Stimulated activated CD8-positive, alpha-beta memory T cell treated with anti-CD3 and anti-CD28 coated beads, Interleukin-12 subunit alpha, Interleukin-12 subunit beta, amount 100 ng/mL, for 24 hours (primary cell): ENCODE results near the gene SHROOM4.

ENCODE experiments used
- DNase-seq: peaks from one replicate; pipeline ENCODE4 v3.0.0-alpha.2; 2020; ENCODE audit errors: extremely low read depth

SHROOM4 gene, protein sequence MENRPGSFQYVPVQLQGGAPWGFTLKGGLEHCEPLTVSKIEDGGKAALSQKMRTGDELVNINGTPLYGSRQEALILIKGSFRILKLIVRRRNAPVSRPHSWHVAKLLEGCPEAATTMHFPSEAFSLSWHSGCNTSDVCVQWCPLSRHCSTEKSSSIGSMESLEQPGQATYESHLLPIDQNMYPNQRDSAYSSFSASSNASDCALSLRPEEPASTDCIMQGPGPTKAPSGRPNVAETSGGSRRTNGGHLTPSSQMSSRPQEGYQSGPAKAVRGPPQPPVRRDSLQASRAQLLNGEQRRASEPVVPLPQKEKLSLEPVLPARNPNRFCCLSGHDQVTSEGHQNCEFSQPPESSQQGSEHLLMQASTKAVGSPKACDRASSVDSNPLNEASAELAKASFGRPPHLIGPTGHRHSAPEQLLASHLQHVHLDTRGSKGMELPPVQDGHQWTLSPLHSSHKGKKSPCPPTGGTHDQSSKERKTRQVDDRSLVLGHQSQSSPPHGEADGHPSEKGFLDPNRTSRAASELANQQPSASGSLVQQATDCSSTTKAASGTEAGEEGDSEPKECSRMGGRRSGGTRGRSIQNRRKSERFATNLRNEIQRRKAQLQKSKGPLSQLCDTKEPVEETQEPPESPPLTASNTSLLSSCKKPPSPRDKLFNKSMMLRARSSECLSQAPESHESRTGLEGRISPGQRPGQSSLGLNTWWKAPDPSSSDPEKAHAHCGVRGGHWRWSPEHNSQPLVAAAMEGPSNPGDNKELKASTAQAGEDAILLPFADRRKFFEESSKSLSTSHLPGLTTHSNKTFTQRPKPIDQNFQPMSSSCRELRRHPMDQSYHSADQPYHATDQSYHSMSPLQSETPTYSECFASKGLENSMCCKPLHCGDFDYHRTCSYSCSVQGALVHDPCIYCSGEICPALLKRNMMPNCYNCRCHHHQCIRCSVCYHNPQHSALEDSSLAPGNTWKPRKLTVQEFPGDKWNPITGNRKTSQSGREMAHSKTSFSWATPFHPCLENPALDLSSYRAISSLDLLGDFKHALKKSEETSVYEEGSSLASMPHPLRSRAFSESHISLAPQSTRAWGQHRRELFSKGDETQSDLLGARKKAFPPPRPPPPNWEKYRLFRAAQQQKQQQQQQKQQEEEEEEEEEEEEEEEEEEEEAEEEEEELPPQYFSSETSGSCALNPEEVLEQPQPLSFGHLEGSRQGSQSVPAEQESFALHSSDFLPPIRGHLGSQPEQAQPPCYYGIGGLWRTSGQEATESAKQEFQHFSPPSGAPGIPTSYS (N-terminal part only)

DNA sequence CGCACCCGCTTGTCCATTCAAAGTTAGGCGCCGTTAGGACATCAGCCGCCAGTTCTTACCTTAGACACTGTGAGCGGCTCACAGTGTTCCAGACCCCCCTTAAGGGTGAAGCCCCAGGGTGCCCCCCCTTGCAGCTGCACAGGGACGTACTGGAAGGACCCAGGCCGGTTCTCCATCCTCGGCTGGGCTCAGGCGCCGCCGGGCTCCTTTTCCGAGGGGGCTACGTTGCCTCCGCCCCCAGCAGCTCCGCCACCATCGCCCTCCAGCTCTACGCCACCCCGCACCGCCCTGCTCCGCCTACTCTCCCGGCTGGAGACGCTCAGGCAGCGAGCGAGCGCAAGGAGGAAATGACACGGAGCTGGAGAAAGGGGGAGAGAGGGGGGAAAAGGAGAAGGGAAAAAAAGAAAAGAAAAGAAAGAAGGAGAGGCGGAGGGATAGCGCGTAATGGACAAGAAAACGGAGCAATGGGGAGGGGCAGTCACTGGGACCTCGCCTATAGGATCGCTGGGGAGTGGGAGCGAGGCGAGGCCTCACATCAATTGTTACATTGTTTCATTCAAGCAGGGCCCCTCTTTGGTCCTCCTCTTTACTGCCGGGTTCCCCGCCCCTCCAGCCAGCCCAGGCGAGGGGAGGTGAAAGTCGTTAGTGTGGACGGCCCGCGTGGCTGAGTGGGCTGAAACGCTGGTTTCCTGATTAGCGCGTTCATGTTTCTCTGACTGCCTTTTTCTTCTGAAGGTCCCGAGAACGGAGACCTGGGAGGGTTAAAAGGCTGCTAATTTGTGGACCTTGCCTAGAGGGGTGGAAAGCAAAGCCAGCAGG, at the start of gene SHROOM4:
Gene SHROOM4 (minus strand): TSS at position 352 of the 819 bp plus-strand sequence. CDS start 176 bp downstream, at position 176.
- no peak for DNase-seq

DNA sequence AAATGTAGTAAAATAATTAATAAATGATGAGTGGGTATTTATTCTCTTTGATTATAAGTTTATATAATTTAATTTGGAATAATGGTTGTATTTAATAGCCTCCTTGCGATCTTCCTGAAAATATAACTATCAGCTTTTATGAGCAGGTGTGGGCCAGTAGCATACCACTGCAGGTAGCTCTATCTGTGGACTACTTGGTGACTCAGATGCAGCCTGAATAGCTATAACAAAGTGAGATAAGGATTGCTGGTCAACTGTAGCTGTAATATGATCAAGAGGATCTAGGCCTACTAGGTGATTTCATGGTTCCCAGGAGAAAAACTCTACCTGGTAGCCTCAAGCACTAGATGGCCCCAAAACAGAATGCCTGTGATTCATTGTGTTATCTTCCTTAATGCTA, 49.5 kb upstream of the SHROOM4 start:
- no peak for DNase-seq

DNA sequence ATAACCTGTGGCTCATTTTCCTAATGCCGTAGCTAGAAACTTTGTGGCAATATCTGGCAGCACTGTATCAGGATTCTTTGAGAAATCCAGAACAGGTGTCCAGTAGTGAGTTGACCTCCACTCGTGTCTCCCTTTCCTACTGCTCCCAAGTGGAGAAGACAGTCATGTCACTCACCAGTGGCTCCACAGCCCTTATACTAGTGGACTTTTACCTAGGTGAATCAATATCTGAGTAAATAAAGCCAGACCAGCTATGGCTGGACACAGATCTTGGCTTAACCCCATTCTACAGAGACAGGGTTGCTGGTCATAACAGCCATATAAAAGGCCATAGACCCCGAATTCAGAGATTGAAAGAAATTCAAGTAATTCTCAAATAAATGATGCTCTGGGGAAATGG, 46.5 kb upstream of the SHROOM4 start:
- no peak for DNase-seq

DNA sequence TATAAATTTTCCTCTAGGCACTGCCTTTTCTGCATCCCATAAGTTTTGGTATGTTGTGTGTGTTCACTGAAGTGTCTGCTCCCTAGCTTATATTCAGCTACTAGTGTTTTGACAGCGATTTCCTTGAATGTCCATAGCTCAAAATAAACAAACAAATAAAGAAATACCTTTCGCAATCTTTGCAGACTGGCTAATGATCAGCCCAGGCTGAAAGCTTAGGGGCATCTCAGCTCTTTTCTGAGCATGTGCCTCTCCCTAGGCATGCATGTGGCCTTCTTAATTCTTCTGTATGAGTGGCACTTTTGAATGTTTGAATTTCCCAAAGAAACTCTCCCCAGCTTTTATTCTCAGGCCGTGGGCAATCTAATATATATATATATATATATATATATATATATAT, 44.6 kb upstream of the SHROOM4 start:
- no peak for DNase-seq

DNA sequence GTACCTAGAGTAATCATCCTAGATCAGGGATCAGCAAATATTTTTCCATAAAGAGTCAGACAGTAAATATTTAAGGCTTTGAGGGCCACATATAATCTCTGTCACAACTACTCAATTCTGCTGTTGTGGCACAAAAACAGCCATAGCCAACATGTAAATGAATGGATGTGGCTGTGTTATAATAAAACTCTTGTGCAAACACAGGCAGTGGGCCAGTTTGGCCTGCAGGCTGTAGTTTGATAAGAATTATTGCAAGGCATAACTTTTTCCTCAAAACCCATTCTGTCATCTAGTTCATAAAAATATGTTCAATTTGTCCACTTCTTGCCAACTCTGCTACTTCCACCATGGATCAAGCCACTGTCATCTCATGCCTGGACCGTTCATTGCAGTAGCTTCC, 39.4 kb upstream of the SHROOM4 start:
- DNase-seq = no peak

DNA sequence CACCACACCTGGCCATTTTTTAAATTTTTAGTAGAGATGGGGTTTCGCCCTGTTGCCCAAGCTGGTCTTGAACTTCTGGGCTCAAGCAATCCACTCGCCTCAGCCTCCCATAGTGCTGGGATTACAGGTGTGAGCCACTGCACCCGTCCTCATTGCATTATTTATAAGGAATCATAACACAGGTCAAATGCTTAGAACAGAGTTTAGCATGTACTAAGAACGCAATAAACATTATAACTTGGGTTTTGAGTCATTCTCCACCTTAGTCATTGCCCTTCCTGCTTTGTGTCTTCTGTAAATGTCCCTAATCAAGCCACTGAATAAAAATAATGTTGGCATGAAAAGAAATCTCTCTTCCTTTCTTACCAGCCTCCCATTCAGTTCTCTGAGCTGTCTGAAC, 38.5 kb upstream of the SHROOM4 start:
- DNase-seq = no peak

DNA sequence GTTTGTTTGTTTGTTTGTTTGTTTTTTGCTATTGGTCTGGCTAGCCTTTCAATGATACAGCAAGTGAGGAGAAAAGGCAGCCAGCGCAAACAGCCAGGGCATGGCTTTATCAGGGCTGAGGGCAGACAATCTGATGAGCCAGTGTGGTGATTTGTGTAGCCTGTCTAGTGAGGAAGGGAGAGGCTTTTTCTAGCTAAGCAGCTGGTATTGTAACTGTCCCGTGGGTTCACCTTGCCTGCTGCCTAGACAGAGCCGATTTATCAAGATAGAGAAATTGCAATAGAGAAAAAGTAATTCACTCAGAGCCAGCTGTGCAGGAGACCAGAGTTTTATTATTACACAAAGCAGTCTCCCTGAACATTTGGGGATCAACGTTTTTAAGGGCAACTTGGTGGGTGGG, 28.2 kb upstream of the SHROOM4 start:
- no peak for DNase-seq

DNA sequence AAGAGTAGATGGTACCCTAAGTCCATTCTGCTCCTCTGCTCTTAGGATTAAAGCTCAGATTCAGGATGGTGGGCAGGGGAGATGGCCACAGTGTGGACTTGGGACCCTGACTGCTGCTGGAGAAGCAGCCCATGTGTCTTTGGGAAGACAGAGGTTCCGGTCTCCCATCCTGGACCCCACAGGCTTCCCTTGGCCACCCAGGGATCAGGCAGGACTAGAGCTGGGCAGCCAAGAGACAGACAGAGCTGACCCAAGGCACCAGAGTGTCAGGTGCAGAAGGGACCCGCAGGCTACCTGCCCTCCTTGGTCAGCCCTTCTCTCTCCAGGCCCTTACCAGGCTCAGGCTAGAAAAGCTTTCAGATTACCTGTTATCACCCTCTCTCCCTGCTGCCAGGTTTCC, 25.7 kb upstream of the SHROOM4 start:
- DNase-seq = no peak

DNA sequence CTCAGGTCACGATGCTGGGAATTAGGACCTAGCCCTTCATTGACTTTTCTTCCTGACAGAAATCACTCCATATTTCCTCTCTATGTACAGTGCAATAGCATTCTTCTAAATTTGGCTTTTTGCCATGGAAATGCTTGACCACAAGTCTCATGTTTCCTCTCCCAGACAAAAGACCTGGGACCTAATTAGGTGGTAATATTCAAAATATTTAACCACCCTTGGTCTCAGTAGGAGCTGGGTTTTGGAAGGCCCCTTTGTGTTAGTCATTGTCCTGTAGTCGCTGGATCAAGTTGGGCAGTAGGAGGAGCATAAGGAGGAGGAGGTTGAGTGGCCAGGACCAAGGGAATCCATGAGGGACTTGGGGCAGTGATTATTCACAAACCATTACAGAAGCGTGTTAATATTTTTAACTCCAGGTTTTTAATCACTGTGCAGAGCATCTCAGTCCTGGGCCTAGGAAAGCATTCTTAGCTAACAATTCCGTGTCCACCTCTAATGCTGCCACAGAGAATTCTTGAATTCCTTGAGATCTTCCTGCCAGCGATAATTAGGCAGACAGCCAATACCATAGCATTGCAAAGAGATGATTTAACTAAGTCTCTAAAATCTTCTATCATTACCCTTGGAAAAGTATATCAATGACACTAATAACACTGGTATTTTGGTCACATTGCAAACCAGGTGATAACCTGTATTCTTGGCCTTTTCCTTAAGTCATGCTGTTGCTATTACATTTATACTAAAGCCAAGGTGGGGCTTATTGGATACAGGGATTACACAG, 25.0 kb upstream of the SHROOM4 start:
- DNase-seq = no peak

DNA sequence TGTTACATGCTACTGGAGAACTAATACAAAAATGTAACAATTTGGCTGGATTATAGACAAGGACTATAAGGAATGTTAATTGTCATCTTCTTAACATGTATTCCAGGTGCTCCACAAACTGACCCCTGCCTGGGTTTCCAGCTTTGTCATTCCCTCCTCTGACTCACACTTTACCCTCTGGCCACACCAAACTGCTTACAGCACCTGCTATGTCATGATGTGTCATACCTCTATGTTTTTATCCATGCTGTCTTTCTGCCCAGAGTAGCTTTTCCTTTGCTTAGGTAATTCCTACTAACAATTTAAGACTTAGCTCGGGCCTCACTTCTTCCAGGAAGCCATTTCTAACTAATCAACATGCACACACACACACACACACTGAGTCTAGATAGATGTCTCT, 14.0 kb upstream of the SHROOM4 start:
- no peak for DNase-seq

DNA sequence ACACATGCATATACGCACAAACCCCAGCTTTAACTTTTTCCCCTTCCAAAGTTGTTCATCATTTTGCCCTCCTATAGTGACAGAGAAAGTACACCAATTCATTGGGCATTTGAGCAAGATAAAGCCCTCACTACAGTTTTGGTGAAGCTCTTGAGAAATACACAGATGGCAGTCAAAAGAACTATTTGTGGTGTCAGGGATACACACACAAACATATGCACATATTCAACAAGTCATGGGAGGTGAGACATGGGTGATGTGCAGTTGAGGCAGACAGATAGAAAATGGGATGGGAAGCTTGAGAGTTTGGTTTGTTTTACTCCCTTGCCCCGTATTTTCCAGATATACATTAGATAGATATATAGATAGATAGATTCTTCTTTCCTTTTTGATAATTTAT, 11.8 kb upstream of the SHROOM4 start:
- no peak for DNase-seq

DNA sequence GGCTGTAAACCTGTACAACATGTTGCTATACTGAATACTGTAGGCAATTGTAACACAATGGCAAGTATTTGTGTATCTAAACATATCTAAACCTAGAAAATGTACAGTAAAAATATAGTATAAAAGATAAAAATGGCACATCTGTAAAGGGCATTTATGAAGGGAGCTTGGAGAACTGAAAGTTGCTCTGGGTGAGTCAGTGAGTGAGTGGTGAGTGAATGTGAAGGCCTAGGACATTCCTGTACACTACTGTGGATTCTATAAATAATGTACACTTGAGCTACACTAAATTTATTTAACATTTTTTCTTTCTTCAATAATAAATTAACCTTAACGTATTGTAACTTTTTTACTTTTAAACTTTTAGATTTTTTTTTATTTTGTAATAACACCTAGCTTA, 5.0 kb upstream of the SHROOM4 start:
- no peak for DNase-seq

DNA sequence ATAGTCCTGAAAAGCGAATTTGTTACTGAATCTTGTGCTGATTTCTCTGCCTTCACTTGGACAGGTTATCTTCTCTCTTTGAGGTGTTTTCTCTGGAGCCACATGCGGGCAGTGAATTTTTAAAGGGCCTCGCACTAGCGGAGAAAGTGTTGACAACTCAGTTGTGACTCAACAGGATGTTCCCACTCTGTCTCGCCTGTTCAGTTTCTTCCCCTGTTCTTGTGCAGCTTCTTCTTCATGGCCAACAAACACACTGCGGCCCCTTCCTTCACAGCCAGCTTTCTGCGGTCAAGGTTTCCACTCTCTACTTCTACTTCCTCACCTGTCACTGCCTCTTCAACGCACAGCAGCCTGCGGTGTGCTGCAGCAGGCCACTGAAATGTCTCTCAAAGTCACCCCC, 1.1 kb upstream of the SHROOM4 start:
- no peak for DNase-seq

DNA sequence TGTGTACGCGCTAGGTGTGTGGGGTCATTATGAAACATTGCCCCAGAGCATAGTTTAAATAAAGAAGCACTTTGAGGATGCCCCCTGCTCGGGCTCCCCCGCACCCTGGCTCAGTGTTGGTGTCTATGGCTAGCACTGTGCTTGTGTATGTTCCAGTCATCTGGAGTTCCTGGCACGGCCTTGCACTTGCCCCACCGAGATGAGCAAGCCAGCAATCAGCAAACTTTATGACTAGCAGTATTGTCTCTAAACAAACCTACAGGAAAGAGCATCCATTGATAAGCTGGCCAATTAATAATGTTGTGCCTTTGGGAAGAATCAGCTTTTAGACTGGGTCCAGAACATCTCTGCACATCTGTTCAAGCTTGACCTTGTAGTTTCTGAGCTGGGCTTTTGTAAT, 707 bp upstream of the SHROOM4 start:
- no peak for DNase-seq

DNA sequence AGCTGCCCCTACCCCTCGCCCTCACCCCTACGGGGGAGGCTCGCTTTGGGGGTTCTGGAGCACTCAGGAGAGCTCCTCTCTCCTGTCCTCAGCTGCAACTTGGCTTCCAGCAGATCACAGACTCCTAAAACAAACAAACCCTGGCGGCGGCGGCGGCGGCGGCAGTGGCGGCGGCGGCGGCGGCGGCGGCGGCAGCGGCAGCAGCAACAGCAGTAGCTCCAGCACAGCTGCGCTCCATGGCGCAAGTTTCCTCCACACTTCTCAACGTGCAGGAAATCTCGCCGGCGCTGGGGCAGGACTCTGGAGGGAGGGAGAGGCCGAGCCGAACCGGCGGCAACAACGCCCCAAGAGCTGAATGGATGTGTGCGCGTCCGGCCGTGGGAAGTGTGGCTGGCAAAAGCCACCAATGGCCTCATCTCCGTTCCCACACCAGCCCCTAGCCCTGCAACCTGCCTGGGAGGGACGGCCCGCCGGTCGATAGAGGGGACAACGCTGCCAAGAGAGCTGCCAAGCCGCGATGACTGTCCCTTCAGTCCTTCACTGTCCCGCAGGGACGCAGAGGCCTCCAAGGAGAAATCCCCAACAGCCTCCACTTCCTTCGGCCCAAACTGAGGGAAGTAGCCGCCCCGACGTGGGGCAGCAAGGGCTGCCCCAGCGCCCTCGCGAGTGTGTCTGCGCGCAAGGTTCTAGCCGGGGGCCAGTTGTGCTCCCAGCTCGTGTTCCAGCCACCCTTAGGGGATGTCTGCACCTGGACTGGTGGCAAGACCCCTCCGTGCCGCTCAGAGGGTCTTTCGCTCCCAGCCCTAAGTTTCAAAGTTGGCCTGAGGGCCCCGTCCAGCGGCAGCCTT, 775 bp downstream of the SHROOM4 start:
- DNase-seq = no peak

DNA sequence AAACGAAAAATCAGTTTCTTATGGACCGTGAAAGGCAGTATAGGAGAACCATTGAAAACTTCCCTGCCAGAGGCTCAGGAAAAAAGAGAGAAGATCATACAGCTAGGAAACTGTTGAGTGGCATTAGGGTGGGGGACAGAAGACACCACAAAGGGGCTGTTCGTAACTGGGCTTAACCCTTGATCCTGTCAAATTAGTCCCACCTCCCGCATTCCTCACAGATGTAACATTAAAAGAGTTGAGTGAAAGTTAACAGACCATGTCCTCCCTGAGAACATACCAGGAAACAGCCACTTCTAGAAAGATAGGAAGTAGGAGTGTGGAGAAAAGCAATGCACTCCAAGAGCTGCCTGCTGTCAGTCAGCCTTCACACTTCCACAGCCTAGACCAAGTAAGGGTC, 8.7 kb downstream of the SHROOM4 start:
- no peak for DNase-seq

DNA sequence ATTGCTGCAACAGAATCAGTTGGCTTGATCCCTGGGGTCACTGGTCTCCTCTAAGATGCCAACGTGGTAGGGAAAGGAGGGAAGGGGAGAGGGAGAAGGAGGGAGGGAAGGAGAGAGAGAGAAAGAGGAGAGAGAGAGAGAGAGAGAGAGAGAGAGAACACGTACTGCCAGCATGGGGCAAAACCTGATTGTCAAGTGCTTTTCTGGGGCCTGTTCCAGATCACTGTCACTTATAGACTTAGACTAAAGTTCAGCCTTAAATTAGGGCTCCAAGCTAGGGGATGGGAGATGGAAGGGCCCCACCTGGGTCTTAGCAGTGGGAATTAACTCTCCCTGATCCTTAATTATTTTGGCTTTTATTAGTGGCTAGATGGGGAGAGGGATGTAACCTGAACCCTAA, 12.9 kb downstream of the SHROOM4 start:
- no peak for DNase-seq

DNA sequence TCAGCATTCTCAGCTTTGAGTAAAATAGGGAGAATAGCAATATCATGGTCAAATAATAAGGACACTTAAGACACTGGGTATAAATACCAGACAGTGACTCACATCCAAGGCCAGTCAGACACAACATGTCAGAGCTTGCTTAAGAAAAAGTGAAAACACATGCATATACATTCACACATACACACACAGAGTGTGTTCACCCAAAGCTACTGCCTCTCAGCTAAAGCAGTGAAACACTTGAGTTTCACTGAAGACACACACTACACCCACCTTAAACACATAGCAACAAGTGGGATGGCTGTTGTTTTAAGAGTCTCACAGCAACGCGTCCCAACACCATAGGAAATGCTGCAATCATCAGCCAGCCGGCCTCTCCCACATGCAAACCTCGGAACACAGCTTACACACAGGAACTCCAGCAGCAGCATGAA, 14.4 kb downstream of the SHROOM4 start:
- no peak for DNase-seq

DNA sequence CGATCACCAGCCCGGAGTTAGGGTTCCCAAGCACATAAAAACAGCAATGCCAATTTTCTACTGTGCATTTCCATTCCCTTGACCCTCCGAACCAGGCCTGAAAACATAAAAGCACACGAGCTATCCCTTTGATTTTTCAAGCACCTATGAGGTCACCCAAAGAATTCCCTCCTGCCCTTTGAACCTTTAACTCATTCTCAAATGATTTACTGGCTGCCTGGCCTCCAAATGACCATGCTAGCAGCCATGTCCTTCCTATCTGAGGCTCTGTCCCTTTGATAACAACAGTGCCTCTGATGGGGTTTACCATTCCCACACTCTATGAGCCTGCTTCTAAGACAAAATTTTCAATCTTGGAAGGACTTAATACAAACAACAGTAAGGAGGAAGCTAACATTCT, 15.2 kb downstream of the SHROOM4 start:
- DNase-seq = no peak

DNA sequence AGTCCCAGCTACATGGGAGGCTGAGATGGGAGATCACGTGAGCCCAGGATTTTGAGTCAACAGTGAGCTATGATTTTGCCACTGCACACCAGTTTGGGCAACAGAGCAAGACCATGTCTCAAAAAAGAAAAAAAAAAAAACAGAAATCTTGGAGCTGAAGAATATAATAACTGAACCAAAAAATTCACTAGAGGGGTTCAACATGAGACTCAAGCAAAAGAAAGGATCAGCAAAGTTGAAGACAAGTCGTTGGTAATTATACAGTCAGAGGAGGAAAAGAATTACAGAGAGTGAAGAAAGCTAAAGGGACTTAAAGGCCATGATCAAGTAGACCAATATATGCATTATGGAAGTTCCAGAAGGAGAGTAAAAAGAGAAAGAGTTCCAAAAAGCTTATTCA, 26.9 kb downstream of the SHROOM4 start:
- no peak for DNase-seq
